ENCODE results near the gene TRIM14.
A peak's percentile ranks its signal among the peaks of the same experiment; 100 is the strongest.
"Not testable (repeated sequence)": the region's sequence is repeated elsewhere in the genome, so short reads cannot be mapped to it uniquely, and the experiment has no call there.

Gene TRIM14

GRCh38 chr9:98078895-98079294, 40.1 kb downstream of the TRIM14 start:
- TF ChIP-seq GLIS3 (CRISPR knock-in tag; IDR thresholded peaks at IDR 0.05) (no peak), ZNF565 (CRISPR knock-in tag; conservative IDR thresholded peaks at IDR 0.05; ENCODE audit: low read depth) (no peak), ZNF8 (CRISPR knock-in tag; IDR thresholded peaks at IDR 0.05) (no peak), TCF4 (CRISPR knock-in tag; IDR thresholded peaks at IDR 0.05; ENCODE audit: borderline replicate concordance) (no peak), CREB5 (CRISPR knock-in tag; IDR thresholded peaks at IDR 0.05; ENCODE audit: low read depth) (no peak), OSR1 (CRISPR knock-in tag; IDR thresholded peaks at IDR 0.05) (no peak)
- ATAC-seq: no peak

DNA sequence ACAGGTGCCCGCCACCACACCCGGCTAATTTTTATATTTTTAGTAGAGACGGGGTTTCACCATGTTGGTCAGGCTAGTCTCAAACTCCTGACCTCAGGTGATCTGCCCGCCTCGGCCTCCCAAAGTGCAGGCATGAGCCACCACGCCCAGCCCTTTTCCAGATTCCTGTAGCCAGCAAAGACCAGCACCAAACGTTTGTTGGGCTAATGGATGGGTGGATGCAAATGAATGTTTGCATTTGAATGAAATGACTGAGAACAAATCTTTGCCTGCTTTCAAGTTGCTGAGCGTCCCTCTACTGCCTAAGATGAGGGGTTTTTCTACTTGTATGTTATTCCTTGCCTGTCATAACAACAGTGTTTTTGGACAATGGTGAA, 42.5 kb downstream of the TRIM14 start:
- ATAC-seq: not testable (repeated sequence)

GRCh38 chr9:98075332-98075805, 43.7 kb downstream of the TRIM14 start:
- TF ChIP-seq, protein P1, sequence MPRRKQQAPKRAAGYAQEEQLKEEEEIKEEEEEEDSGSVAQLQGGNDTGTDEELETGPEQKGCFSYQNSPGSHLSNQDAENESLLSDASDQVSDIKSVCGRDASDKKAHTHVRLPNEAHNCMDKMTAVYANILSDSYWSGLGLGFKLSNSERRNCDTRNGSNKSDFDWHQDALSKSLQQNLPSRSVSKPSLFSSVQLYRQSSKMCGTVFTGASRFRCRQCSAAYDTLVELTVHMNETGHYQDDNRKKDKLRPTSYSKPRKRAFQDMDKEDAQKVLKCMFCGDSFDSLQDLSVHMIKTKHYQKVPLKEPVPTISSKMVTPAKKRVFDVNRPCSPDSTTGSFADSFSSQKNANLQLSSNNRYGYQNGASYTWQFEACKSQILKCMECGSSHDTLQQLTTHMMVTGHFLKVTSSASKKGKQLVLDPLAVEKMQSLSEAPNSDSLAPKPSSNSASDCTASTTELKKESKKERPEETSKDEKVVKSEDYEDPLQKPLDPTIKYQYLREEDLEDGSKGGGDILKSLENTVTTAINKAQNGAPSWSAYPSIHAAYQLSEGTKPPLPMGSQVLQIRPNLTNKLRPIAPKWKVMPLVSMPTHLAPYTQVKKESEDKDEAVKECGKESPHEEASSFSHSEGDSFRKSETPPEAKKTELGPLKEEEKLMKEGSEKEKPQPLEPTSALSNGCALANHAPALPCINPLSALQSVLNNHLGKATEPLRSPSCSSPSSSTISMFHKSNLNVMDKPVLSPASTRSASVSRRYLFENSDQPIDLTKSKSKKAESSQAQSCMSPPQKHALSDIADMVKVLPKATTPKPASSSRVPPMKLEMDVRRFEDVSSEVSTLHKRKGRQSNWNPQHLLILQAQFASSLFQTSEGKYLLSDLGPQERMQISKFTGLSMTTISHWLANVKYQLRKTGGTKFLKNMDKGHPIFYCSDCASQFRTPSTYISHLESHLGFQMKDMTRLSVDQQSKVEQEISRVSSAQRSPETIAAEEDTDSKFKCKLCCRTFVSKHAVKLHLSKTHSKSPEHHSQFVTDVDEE (CRISPR knock-in tag; IDR thresholded peaks at IDR 0.05): no peak
- TF ChIP-seq ZFP3 (CRISPR knock-in tag; IDR thresholded peaks at IDR 0.05) (no peak), RARB (CRISPR knock-in tag; IDR thresholded peaks at IDR 0.05) (no peak), PPARA (CRISPR knock-in tag; IDR thresholded peaks at IDR 0.05; ENCODE audit: borderline replicate concordance) (no peak), ISL1 (CRISPR knock-in tag; IDR thresholded peaks at IDR 0.05) (no peak), ZNF70 (CRISPR knock-in tag; IDR thresholded peaks at IDR 0.05) (no peak), ZC3H10 (CRISPR knock-in tag; IDR thresholded peaks at IDR 0.05) (no peak), ZFP30 (CRISPR knock-in tag; IDR thresholded peaks at IDR 0.05) (no peak), TOX (CRISPR knock-in tag; IDR thresholded peaks at IDR 0.05; ENCODE audit: borderline replicate concordance) (no peak), TCF4 (CRISPR knock-in tag; IDR thresholded peaks at IDR 0.05; ENCODE audit: borderline replicate concordance) (no peak), ESRRG (CRISPR knock-in tag; IDR thresholded peaks at IDR 0.05) (no peak), POU6F1 (CRISPR knock-in tag; IDR thresholded peaks at IDR 0.05; ENCODE audit: borderline replicate concordance, low read depth) (no peak), ARNTL (CRISPR knock-in tag; IDR thresholded peaks at IDR 0.05; ENCODE audit: borderline replicate concordance, low read depth) (no peak), ZNF565 (CRISPR knock-in tag; conservative IDR thresholded peaks at IDR 0.05; ENCODE audit: low read depth) (no peak), OSR1 (CRISPR knock-in tag; IDR thresholded peaks at IDR 0.05) (no peak)
- TF ChIP-seq, protein P2, sequence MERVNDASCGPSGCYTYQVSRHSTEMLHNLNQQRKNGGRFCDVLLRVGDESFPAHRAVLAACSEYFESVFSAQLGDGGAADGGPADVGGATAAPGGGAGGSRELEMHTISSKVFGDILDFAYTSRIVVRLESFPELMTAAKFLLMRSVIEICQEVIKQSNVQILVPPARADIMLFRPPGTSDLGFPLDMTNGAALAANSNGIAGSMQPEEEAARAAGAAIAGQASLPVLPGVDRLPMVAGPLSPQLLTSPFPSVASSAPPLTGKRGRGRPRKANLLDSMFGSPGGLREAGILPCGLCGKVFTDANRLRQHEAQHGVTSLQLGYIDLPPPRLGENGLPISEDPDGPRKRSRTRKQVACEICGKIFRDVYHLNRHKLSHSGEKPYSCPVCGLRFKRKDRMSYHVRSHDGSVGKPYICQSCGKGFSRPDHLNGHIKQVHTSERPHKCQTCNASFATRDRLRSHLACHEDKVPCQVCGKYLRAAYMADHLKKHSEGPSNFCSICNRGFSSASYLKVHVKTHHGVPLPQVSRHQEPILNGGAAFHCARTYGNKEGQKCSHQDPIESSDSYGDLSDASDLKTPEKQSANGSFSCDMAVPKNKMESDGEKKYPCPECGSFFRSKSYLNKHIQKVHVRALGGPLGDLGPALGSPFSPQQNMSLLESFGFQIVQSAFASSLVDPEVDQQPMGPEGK (CRISPR knock-in tag; IDR thresholded peaks at IDR 0.05; ENCODE audit: borderline replicate concordance): no peak
- ATAC-seq: peak; percentile 54

- peak; percentile 90 for ATAC-seq
Measured at GRCh38 chr9:98074115-98074990, 44.7 kb downstream of the TRIM14 start.

More at GRCh38 chr9:98074115-98074990, 44.7 kb downstream of the TRIM14 start:
- TF ChIP-seq ZNF70 (CRISPR knock-in tag; IDR thresholded peaks at IDR 0.05): no peak
- TF ChIP-seq, protein P1 (CRISPR knock-in tag; IDR thresholded peaks at IDR 0.05): no peak
- no peak for TF ChIP-seq CREB5 (CRISPR knock-in tag; IDR thresholded peaks at IDR 0.05; ENCODE audit: low read depth)
- no peak for TF ChIP-seq PPARA (CRISPR knock-in tag; IDR thresholded peaks at IDR 0.05; ENCODE audit: borderline replicate concordance)
- TF ChIP-seq TCF4 (CRISPR knock-in tag; IDR thresholded peaks at IDR 0.05; ENCODE audit: borderline replicate concordance): no peak
- no peak for TF ChIP-seq CSRNP3 (CRISPR knock-in tag; IDR thresholded peaks at IDR 0.05)
- no peak for TF ChIP-seq CSDC2 (CRISPR knock-in tag; IDR thresholded peaks at IDR 0.05)
